SK-N-SH (cell line): ENCODE results near the gene FAM118A. TPM values are rescaled to one million over a fixed set of nuclear protein-coding genes. Genes with fewer than 3 reads are reported as not detected.

ENCODE experiments used
- CTCF ChIA-PET: fragments of 300-600, 350-600 bp; formaldehyde crosslinking; extraction: SDS; loops from one replicate; lab custom pipeline; 2021; lab: Yijun Ruan, JAX
- POLR2A ChIA-PET: fragments of 350-600 bp; sonication (Branson Sonifier 250); formaldehyde crosslinking; extraction: SDS; loops from one replicate; lab custom pipeline; 2020; ENCODE audit warnings: antibody characterized with exemption, inconsistent platforms; lab: Yijun Ruan, JAX
- DNase-seq: peaks from one replicate; pipeline ENCODE4 v3.0.0; 2012
- H2AFZ ChIP-seq: fragments of 200-600 bp; sonication (generic); 2 replicates; pipeline ENCODE4 v1.8.1; 2016; ENCODE audit warnings: antibody characterized with exemption, mild to moderate bottlenecking, low read depth
- H3F3A ChIP-seq: fragments of 200-600 bp; sonication (generic); replicated peaks from 2 replicates; pipeline ENCODE3; 2016; ENCODE audit warnings: antibody characterized with exemption, mild to moderate bottlenecking; ENCODE audit not compliant: insufficient read depth
- H3K27ac ChIP-seq, 2 experiments: fragments of 200-500 bp in 1 of 2; fragments of 200-600 bp in 1 of 2; sonication (Bioruptor generic) in 1 of 2; sonication (generic), shearing (Covaris generic) in 1 of 2; 2 replicates each; pipeline versions ENCODE4 v1.5.1 to v1.6.1; 2014 to 2016; ENCODE audit warnings: low read depth in 2 of 2, inconsistent platforms in 1 of 2, low read length in 1 of 2, mild to moderate bottlenecking in 1 of 2, mixed read lengths in 1 of 2
- H3K27me3 ChIP-seq: fragments of 200-600 bp; sonication (generic), shearing (Covaris generic); 2 replicates; pipeline ENCODE4 v1.6.1; 2016; ENCODE audit warnings: mixed run types; ENCODE audit not compliant: insufficient read depth
- H3K36me3 ChIP-seq, 2 experiments: fragments of 200-500 bp in 1 of 2; fragments of 200-600 bp in 1 of 2; sonication (Bioruptor generic) in 1 of 2; sonication (generic) in 1 of 2; replicated peaks in 1 of 2; 2 replicates each; pipeline versions ENCODE3 to v1.5.1; 2014 to 2016; ENCODE audit warnings: low read length in 1 of 2, mild to moderate bottlenecking in 1 of 2; ENCODE audit not compliant: insufficient read depth in 2 of 2, control insufficient read depth in 1 of 2
- H3K4me1 ChIP-seq, 2 experiments: fragments of 200-500 bp in 1 of 2; fragments of 200-600 bp in 1 of 2; sonication (Bioruptor generic) in 1 of 2; sonication (generic), shearing (Covaris generic) in 1 of 2; 2 replicates each; pipeline versions ENCODE4 v1.5.1 to v1.6.1; 2014 to 2016; ENCODE audit warnings: low read depth in 1 of 2, low read length in 1 of 2, mixed run types in 1 of 2; ENCODE audit not compliant: insufficient read depth in 2 of 2, control insufficient read depth in 1 of 2
- H3K4me2 ChIP-seq: fragments of 200-600 bp; sonication (generic), shearing (Covaris generic); 2 replicates; pipeline ENCODE4 v1.6.1; 2017; ENCODE audit warnings: mixed run types
- H3K4me3 ChIP-seq, 2 experiments: fragments of 200-500 bp in 1 of 2; fragments of 200-600 bp in 1 of 2; sonication (Bioruptor generic) in 1 of 2; sonication (generic), shearing (Covaris generic) in 1 of 2; 2 replicates each; pipeline versions ENCODE4 v1.5.1 to v1.8.1; 2014 to 2016; ENCODE audit warnings: low read depth in 2 of 2, inconsistent platforms in 1 of 2, low read length in 1 of 2, mild to moderate bottlenecking in 1 of 2, mixed read lengths in 1 of 2, moderate library complexity in 1 of 2
- H3K79me2 ChIP-seq: fragments of 200-600 bp; sonication (generic); 2 replicates; pipeline ENCODE4 v1.8.1; 2017; ENCODE audit warnings: mild to moderate bottlenecking; ENCODE audit not compliant: insufficient read depth
- H3K9ac ChIP-seq: fragments of 200-600 bp; sonication (generic); 2 replicates; pipeline ENCODE4 v1.6.1; 2017; ENCODE audit warnings: mixed run types
- H3K9me2 ChIP-seq: fragments of 200-600 bp; sonication (generic); 2 replicates; pipeline ENCODE4 v1.6.1; 2017; ENCODE audit warnings: mixed run types
- H3K9me3 ChIP-seq: fragments of 200-600 bp; sonication (generic); 2 replicates; pipeline ENCODE4 v1.6.1; 2017; ENCODE audit warnings: mixed run types, mild to moderate bottlenecking, moderate library complexity
- H4K20me1 ChIP-seq: fragments of 200-600 bp; sonication (generic); 2 replicates; pipeline ENCODE4 v1.6.1; 2017; ENCODE audit warnings: mild to moderate bottlenecking, mixed run types; ENCODE audit not compliant: insufficient read depth
- ELF1 ChIP-seq: IDR thresholded peaks from 2 replicates; pipeline ENCODE4 v1.4.0; 2012
- EP300 ChIP-seq, 2 experiments: IDR thresholded peaks; 2 replicates each; pipeline versions ENCODE4 v1.4.0 to v1.6.1; 2012; ENCODE audit warnings: borderline replicate concordance in 1 of 2, low read depth in 1 of 2, low read length in 1 of 2
- FOSL2 ChIP-seq: IDR thresholded peaks from 2 replicates; pipeline ENCODE4 v1.4.0; 2012; ENCODE audit warnings: low read depth, mild to moderate bottlenecking, moderate library complexity, borderline replicate concordance
- IRF3 ChIP-seq: fragments of 150-350 bp; IDR thresholded peaks from 2 replicates; pipeline ENCODE4 v1.6.1; 2016; ENCODE audit warnings: mild to moderate bottlenecking, low read depth, low read length
- JUND ChIP-seq: IDR thresholded peaks from 2 replicates; pipeline ENCODE4 v1.4.0; 2012
- MEF2A ChIP-seq: IDR thresholded peaks from 2 replicates; pipeline ENCODE4 v1.4.0; 2012; ENCODE audit warnings: low read depth, borderline replicate concordance
- MXI1 ChIP-seq: IDR thresholded peaks from 2 replicates; pipeline ENCODE4 v1.6.1; 2012; ENCODE audit warnings: mild to moderate bottlenecking, low read depth, low read length, improper control_type of control experiment
- POLR2AphosphoS5 ChIP-seq: IDR thresholded peaks from 2 replicates; pipeline ENCODE4 v1.6.1; 2012; ENCODE audit warnings: low read depth, low read length
- RAD21 ChIP-seq: IDR thresholded peaks from 2 replicates; pipeline ENCODE4 v1.6.1; 2012; ENCODE audit warnings: mild to moderate bottlenecking, low read length
- RCOR1 ChIP-seq: fragments of 150-350 bp; IDR thresholded peaks from 2 replicates; pipeline ENCODE4 v1.6.1; 2017; ENCODE audit warnings: antibody characterized with exemption, low read length
- SIN3A ChIP-seq: IDR thresholded peaks from 2 replicates; pipeline ENCODE4 v1.6.1; 2012; ENCODE audit warnings: low read depth, mild to moderate bottlenecking, low read length, moderate library complexity, borderline replicate concordance
- TAF1 ChIP-seq: IDR thresholded peaks from 2 replicates; pipeline ENCODE4 v1.6.1; 2012; ENCODE audit warnings: low read depth, mild to moderate bottlenecking, low read length, moderate library complexity, borderline replicate concordance
- TCF12 ChIP-seq: IDR thresholded peaks from 2 replicates; pipeline ENCODE4 v1.4.0; 2012
- USF2 ChIP-seq: fragments of 150-350 bp; IDR thresholded peaks from 2 replicates; pipeline ENCODE4 v1.6.1; 2017; ENCODE audit warnings: antibody characterized with exemption, low read length, low read depth, borderline replicate concordance
- YY1 ChIP-seq: IDR thresholded peaks from 2 replicates; pipeline ENCODE4 v1.4.0; 2012; ENCODE audit warnings: low read depth, mild to moderate bottlenecking
- ZBTB33 ChIP-seq: IDR thresholded peaks from 2 replicates; pipeline ENCODE4 v1.4.0; 2012; ENCODE audit warnings: low read depth, borderline replicate concordance
- WGBS: methylation state at CpG from one replicate; pipeline ENCODE4 v1.1.6; 2017; ENCODE audit warnings: low lambda C conversion rate; 5-methylcytosine and 5-hydroxymethylcytosine counted together
- polyA plus RNA-seq, 3 experiments: library from polyadenylated mRNA; depleted of rRNA; stranded (reverse); fragments of >200 nt; gene quantifications; 2 replicates each; pipeline ENCODE4 v1.2.3, GENCODE V29; 2012
- TF ChIP-seq, protein P1 (sequence below): IDR thresholded peaks from 2 replicates; pipeline ENCODE4 v1.4.0; 2012; ENCODE audit warnings: low read depth, borderline replicate concordance
- TF ChIP-seq, protein P2 (sequence below): IDR thresholded peaks from 2 replicates; pipeline ENCODE4 v1.4.0; 2012; ENCODE audit warnings: low read depth
- TF ChIP-seq, protein P3 (sequence below): fragments of 200-600 bp; sonication (generic); IDR thresholded peaks from 2 replicates; pipeline ENCODE4 v1.6.1; 2017; ENCODE audit warnings: antibody characterized with exemption, mild to moderate bottlenecking, moderate library complexity

The FAM118A gene
- polyA plus RNA-seq, 1 of the 3 experiments (the other 2 are of a cell fraction): 11.3 TPM

- TF ChIP-seq ZBTB33: no peak
- TF ChIP-seq TCF12: no peak
- TF ChIP-seq, protein P1, sequence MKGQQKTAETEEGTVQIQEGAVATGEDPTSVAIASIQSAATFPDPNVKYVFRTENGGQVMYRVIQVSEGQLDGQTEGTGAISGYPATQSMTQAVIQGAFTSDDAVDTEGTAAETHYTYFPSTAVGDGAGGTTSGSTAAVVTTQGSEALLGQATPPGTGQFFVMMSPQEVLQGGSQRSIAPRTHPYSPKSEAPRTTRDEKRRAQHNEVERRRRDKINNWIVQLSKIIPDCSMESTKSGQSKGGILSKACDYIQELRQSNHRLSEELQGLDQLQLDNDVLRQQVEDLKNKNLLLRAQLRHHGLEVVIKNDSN: no peak
These were observed 40.2 kb downstream of the FAM118A start (continued) for GRCh38 chr22:45349916-45350315.

DNA sequence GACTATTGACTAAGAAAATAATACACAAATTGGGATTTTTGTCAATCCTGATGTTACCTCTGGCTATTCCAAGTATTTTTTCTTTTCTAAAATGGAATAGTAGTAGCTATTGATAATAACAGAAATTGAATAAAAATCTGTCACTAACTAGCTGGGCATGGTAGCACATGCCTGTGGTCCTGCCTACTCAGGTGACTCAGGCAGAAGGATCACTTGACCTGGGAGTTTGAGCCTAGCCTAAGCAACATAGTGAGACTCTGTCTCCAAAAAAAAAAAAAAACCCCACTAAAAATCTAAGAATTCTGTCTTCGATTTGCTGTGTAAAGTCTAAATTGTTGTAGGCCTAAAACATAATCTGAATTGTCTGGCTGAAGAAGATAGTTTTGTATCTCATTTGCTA is 42.2 kb downstream of the FAM118A start:
- Histone ChIP-seq H3K9me3 (no peaks in the 10 kb centered on the region), H3K4me1 (no peaks in the 10 kb centered on the region), H2AFZ (no peak overlapping the region), H3K4me2 (no peak overlapping the region), H3K27me3 (no peaks in the 10 kb centered on the region), H4K20me1 (no peaks in the 10 kb centered on the region), H3K79me2 (no peaks in the 10 kb centered on the region), H3K9me2 (no peaks in the 10 kb centered on the region), H3K9ac (no peak overlapping the region), H3K4me3 (no peak overlapping the region), H3K36me3 (no peaks in the 10 kb centered on the region), H3F3A (no peaks in the 10 kb centered on the region), H3K27ac (no peak overlapping the region)
- ChIA-PET POLR2A (no interaction called here), CTCF (no interaction called here)
- WGBS: 81% methylated on average over 1 of the region's 1 CpG
- TF ChIP-seq EP300 (IDR thresholded peaks at IDR 0.05; ENCODE audit: borderline replicate concordance in 1 of 2, low read depth in 1 of 2, low read length in 1 of 2) (no peak), MEF2A (no peak), USF2 (no peak), FOSL2 (no peak), ZBTB33 (no peak), MXI1 (no peak), JUND (no peak), ELF1 (no peak), TCF12 (no peak), YY1 (no peak), SIN3A (no peak), IRF3 (no peak), RCOR1 (no peak), TAF1 (no peak), POLR2AphosphoS5 (no peak), RAD21 (no peak)
- TF ChIP-seq, protein P2, sequence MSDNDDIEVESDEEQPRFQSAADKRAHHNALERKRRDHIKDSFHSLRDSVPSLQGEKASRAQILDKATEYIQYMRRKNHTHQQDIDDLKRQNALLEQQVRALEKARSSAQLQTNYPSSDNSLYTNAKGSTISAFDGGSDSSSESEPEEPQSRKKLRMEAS: no peak
- TF ChIP-seq, protein P3, sequence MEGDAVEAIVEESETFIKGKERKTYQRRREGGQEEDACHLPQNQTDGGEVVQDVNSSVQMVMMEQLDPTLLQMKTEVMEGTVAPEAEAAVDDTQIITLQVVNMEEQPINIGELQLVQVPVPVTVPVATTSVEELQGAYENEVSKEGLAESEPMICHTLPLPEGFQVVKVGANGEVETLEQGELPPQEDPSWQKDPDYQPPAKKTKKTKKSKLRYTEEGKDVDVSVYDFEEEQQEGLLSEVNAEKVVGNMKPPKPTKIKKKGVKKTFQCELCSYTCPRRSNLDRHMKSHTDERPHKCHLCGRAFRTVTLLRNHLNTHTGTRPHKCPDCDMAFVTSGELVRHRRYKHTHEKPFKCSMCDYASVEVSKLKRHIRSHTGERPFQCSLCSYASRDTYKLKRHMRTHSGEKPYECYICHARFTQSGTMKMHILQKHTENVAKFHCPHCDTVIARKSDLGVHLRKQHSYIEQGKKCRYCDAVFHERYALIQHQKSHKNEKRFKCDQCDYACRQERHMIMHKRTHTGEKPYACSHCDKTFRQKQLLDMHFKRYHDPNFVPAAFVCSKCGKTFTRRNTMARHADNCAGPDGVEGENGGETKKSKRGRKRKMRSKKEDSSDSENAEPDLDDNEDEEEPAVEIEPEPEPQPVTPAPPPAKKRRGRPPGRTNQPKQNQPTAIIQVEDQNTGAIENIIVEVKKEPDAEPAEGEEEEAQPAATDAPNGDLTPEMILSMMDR: no peak
- TF ChIP-seq, protein P1: no peak
- no peak for DNase-seq
